ENCODE results near the gene RND2. TPM values are rescaled to one million over a fixed set of nuclear protein-coding genes. Genes with fewer than 3 reads are reported as not detected.

Gene RND2
- total RNA-seq, 4 donors from 2014 or later: 0.79 to 2.1 (median 1.8) TPM

DNA sequence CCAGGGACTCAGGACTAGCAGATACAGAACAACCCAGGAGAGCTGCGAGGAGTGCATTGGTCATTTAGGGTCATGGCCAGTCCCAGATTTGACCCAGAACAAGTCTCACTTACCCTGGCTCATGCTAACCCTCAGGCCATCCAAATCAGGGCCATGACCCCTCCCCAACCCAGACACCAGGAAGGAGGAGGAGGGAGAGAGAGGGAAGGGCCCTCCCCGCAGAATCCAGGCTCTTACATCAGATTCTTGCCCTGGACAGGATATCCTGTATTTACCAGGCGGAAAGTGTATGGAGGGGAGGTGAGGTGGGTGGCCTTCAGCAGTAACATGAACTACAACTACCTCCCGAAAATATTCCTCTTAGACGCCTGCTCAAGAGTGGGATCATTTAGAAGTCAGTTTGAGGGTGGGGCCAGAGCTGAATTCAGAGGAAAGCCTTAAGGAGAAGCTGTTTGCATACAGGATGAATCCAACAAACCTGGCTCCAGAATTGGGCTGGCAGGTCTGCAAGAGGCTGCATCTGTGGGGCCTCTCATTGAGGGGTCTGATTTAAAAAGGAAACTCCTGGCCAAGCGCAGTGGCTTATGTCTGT is 4.9 kb upstream of the RND2 start:
- no peak for TF ChIP-seq EP300 (IDR thresholded peaks at IDR 0.05)
- TF ChIP-seq, protein P1, sequence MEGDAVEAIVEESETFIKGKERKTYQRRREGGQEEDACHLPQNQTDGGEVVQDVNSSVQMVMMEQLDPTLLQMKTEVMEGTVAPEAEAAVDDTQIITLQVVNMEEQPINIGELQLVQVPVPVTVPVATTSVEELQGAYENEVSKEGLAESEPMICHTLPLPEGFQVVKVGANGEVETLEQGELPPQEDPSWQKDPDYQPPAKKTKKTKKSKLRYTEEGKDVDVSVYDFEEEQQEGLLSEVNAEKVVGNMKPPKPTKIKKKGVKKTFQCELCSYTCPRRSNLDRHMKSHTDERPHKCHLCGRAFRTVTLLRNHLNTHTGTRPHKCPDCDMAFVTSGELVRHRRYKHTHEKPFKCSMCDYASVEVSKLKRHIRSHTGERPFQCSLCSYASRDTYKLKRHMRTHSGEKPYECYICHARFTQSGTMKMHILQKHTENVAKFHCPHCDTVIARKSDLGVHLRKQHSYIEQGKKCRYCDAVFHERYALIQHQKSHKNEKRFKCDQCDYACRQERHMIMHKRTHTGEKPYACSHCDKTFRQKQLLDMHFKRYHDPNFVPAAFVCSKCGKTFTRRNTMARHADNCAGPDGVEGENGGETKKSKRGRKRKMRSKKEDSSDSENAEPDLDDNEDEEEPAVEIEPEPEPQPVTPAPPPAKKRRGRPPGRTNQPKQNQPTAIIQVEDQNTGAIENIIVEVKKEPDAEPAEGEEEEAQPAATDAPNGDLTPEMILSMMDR (IDR thresholded peaks at IDR 0.05): no peak
- Histone ChIP-seq H3K4me1 (peaks cover 67% of the 10 kb centered on the region), H3K4me3 (peak overlapping the region; percentile 95), H3K27me3 (no peaks in the 10 kb centered on the region), H3K27ac (peak overlapping the region; percentile 91), H3K36me3 (peaks cover 26% of the 10 kb centered on the region), H3K9me3 (no peaks in the 10 kb centered on the region)
- 54% methylated on average over 6 of the region's 6 CpGs for WGBS
- DNase-seq (ENCODE audit: low spot score in 2 of 2): no peak

DNA sequence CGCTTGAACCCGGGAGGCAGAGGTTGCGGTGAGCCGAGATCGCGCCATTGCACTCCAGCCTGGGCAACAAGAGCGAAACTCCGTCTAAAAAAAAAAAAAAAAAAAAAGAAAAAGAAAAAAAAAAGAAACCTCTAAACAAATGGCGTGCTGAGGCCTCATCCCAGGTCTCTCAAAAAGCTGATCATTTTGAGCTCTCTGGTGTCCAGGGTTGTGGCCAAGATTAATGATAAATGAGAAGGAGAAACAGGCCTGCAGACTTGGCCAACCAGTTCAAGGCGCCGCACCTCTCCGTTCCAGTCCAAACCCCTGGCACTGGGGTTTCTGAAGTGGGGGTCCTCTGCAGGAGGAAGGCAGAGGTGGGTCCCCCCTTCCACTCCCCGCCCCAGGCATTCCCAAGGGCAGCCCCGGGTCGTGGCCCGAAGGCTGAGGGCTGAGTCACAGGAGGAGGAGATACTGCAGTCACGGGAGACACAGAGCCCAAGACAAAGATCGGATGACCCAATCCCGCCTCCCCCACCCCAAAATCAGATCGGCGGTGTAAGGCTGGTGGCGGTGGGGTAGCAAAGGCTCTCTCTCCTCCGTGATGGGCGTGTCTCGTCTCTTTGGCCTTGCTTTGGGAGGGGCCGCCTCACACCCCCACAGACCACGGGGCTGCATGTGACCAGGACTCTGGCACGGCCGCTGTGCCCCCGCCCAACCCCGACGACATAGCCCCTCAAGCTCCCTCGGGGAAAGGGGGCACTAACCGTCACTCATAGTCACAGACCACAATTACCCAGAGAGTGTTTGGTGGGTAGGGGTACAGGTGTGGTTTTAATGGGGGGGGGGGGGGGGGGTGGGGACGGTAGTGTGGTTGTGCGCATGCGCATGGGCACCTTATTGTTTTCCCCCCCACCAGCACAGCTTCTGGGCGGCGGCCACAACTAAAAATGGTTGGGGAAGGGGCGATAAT is 4.0 kb upstream of the RND2 start:
- WGBS: 32% methylated on average over 27 of the region's 40 CpGs
- DNase-seq (ENCODE audit: low spot score in 2 of 2): peak; percentile 91 to 92
- peak in 1 of 2 donors; percentile 52 for TF ChIP-seq POLR2A (IDR thresholded peaks at IDR 0.05)
- peak in 2 of 3 donors; percentile 25 to 38 for TF ChIP-seq POLR2AphosphoS5 (IDR thresholded peaks at IDR 0.05)
- TF ChIP-seq, protein P1 (IDR thresholded peaks at IDR 0.05): no peak
- H3K27ac ChIP-seq: peak overlapping the region; percentile 91
- no peaks in the 10 kb centered on the region for H3K9me3 ChIP-seq
- H3K27me3 ChIP-seq: no peaks in the 10 kb centered on the region
- H3K36me3 ChIP-seq: peaks cover 19% of the 10 kb centered on the region
- H3K4me1 ChIP-seq: peaks cover 65% of the 10 kb centered on the region
- H3K4me3 ChIP-seq: peak overlapping the region; percentile 95

DNA sequence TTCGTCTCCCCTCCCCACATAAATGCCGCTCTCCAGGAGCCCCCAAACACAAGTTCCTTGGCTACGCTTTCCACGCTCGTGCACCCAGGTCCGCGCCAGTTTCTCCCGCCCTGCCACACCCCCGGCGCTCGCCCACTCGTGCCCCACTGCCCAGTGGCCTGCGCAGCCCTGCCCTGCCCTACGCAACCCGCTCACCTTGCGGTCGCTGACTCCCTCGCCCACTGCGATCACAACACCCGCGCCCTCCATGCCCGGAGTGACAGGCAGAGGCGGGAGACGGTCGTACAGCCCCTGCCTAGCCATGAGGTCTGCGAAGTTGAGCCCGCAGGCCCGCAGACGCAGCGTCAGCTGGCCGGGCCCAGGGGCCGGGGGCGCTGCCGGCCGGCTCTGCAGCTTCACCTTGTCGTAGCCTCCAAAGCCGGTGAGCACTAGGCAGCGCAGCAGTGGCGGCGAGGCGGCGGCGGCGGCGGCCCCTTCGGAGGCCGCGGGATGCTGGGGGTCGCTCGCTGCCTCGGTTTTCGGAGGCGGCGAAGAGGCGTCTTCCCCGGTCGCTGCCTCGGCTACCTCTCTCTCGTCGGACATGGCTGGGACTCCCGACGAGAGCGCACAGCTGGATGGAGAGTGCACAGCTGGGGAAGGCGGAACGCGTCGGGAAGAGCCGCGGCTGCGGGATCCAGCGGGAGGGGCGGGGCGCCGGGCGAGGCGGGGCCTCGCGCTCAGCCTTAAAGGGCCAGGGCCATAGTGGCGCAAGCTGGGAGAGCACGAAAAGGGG is 3.1 kb upstream of the RND2 start, which contains the start of gene VAT1:
TSS of gene VAT1 (minus strand) at position 645 of the 772 bp plus-strand sequence. CDS start at position 582, 63 bp downstream.
- H3K4me3 ChIP-seq: peak within 1 kb of the TSS; percentile 95
- DNase-seq (ENCODE audit: low spot score in 2 of 2): peak in 1 of 2 donors; percentile 83

DNA sequence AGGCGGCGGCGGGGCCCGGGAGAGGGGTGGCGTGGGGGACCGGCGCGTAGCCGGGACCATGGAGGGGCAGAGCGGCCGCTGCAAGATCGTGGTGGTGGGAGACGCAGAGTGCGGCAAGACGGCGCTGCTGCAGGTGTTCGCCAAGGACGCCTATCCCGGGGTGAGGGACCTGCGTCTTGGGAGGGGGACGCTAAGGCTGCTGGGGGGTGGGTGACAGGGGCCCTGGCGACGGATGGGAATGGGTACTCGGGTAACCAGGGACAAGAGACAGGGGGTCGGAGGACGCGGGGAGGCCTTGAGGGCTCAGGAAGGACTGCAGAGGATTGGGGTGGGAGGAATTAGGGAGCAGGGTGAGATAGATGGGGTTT is 243 bp downstream of the RND2 start:
- 10% methylated on average over 23 of the region's 27 CpGs for WGBS
- peak overlapping the region; percentile 3 for H3K27ac ChIP-seq
- H3K4me3 ChIP-seq: peak overlapping the region; percentile 48
- H3K4me1 ChIP-seq: peaks cover 32% of the 10 kb centered on the region
- H3K36me3 ChIP-seq: no peaks in the 10 kb centered on the region
- peak in 1 of 2 donors; percentile 77 for DNase-seq (ENCODE audit: low spot score in 2 of 2)
- no peaks in the 10 kb centered on the region for H3K9me3 ChIP-seq
- TF ChIP-seq POLR2A (IDR thresholded peaks at IDR 0.05): no peak
- TF ChIP-seq POLR2AphosphoS5 (IDR thresholded peaks at IDR 0.05): no peak
- no peak for TF ChIP-seq EP300 (IDR thresholded peaks at IDR 0.05)
- TF ChIP-seq, protein P1 (IDR thresholded peaks at IDR 0.05): no peak
- no peaks in the 10 kb centered on the region for H3K27me3 ChIP-seq

More for the DNA sequence above, 3.1 kb upstream of the RND2 start, which contains the start of gene VAT1:
- H3K27ac ChIP-seq: peak within 1 kb of the TSS; percentile 91
- peaks cover 56% of the 10 kb centered on the region for H3K4me1 ChIP-seq
- no peaks in the 10 kb centered on the region for H3K9me3 ChIP-seq
- no peaks in the 10 kb centered on the region for H3K27me3 ChIP-seq
- peaks cover 11% of the 10 kb centered on the region for H3K36me3 ChIP-seq
- peak in 1 of 2 donors; percentile 45 for TF ChIP-seq POLR2A (IDR thresholded peaks at IDR 0.05)
- TF ChIP-seq EP300 (IDR thresholded peaks at IDR 0.05): no peak
- 1% methylated on average over 54 of the region's 80 CpGs for WGBS

DNA sequence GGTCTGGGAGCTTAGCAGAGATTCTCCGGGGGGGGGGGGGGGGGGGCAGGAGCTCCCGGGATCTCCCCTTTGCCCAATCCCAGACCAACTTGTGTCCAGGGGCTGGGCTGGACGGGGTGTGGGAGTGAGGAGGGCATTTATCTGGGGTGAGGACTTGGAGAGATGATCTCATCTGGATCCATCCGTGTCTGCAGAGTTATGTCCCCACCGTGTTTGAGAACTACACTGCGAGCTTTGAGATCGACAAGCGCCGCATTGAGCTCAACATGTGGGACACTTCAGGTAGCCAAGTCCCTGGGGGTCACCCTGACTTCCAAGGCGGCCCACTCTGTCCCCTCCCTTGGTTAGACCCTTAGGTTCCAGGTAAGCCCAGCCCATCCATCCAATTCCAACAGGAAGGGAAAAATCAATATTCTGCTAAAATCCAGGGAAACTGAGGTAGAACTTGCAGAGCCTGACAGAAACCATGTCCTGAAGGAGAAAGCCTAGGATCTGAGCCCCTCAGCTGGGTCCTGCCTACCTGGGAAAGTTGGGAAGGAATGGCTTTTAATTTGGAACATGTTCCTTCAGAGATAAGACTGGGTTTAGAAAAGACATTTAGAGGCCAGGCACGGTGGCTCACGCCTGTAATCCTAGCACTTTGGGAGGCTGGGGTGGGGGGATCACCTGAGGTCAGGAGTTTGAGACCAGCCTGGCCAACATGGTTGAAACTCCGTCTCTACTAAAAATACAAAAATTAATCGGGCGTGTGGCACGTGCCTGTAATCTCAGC is 921 bp downstream of the RND2 start:
- H3K27ac ChIP-seq: peak overlapping the region; percentile 3
- H3K9me3 ChIP-seq: no peaks in the 10 kb centered on the region
- 58% methylated on average over 16 of the region's 16 CpGs for WGBS
- peaks cover 27% of the 10 kb centered on the region for H3K4me1 ChIP-seq
- no peaks in the 10 kb centered on the region for H3K27me3 ChIP-seq
- no peak for DNase-seq (ENCODE audit: low spot score in 2 of 2)
- H3K36me3 ChIP-seq: no peaks in the 10 kb centered on the region
- TF ChIP-seq, protein P1 (IDR thresholded peaks at IDR 0.05): no peak
- TF ChIP-seq EP300 (IDR thresholded peaks at IDR 0.05) (no peak), POLR2AphosphoS5 (IDR thresholded peaks at IDR 0.05) (no peak), POLR2A (IDR thresholded peaks at IDR 0.05) (no peak)
- H3K4me3 ChIP-seq: no peak overlapping the region
